DND-41 (cell line): ENCODE results near the gene R3HCC1L.

Source experiments
- ATAC-seq: fragments of 200-7000 bp; cut with Tn5 transposase; 3 replicates; pipeline ENCODE4 v1.9.1; 2021; ENCODE audit warnings: low read depth; ENCODE audit not compliant: insufficient read depth
- DNase-seq: peaks from one replicate; pipeline ENCODE4 v3.0.0-alpha.2; 2020
- H2AFZ ChIP-seq: 2 replicates; pipeline ENCODE4 v1.6.0; 2012; ENCODE audit warnings: low read depth, low read length
- H3K27ac ChIP-seq: 2 replicates; pipeline ENCODE4 v1.5.1; 2012; ENCODE audit warnings: low read length, inconsistent platforms
- H3K27me3 ChIP-seq: fragments of 200-600 bp; sonication (generic); 2 replicates; pipeline ENCODE4 v1.6.0; 2012; ENCODE audit warnings: low read length, mild to moderate bottlenecking, inconsistent platforms; ENCODE audit not compliant: insufficient read depth, poor library complexity
- H3K36me3 ChIP-seq: 2 replicates; pipeline ENCODE4 v1.5.1; 2012; ENCODE audit warnings: low read length, inconsistent platforms; ENCODE audit not compliant: insufficient read depth
- H3K4me1 ChIP-seq: 2 replicates; pipeline ENCODE4 v1.5.1; 2012; ENCODE audit warnings: mild to moderate bottlenecking, low read length; ENCODE audit not compliant: insufficient read depth
- H3K4me2 ChIP-seq: 2 replicates; pipeline ENCODE4 v1.6.0; 2012; ENCODE audit warnings: mild to moderate bottlenecking, moderate library complexity, low read length, inconsistent platforms; ENCODE audit not compliant: insufficient read depth
- H3K4me3 ChIP-seq, 2 experiments: fragments of 200-600 bp in 1 of 2; shearing (Covaris generic) in 1 of 2; 2 replicates each; pipeline ENCODE4 v1.5.1; 2012 to 2016; ENCODE audit warnings: inconsistent platforms in 2 of 2, low read length in 2 of 2, mild to moderate bottlenecking in 2 of 2, low read depth in 1 of 2, moderate library complexity in 1 of 2
- H3K79me2 ChIP-seq: 2 replicates; pipeline ENCODE4 v1.6.0; 2012; ENCODE audit warnings: low read length, inconsistent platforms; ENCODE audit not compliant: insufficient read depth
- H3K9ac ChIP-seq: 2 replicates; pipeline ENCODE4 v1.6.0; 2012; ENCODE audit warnings: low read depth, mild to moderate bottlenecking, inconsistent platforms, low read length, moderate library complexity
- H3K9me3 ChIP-seq: 2 replicates; pipeline ENCODE4 v1.5.1; 2012; ENCODE audit warnings: low read length, moderate library complexity, mild to moderate bottlenecking, inconsistent platforms; ENCODE audit not compliant: insufficient read depth, severe bottlenecking
- H4K20me1 ChIP-seq: 2 replicates; pipeline ENCODE4 v1.6.0; 2012; ENCODE audit warnings: low read length; ENCODE audit not compliant: insufficient read depth
- CTCF ChIP-seq: IDR thresholded peaks from 2 replicates; pipeline ENCODE4 v1.5.1; 2012; ENCODE audit warnings: borderline replicate concordance, low read length, moderate library complexity, mild to moderate bottlenecking; ENCODE audit not compliant: poor library complexity, severe bottlenecking; ENCODE audit errors: extremely low read depth
- EZH2 ChIP-seq: IDR thresholded peaks from 3 replicates; pipeline ENCODE4 v1.6.1; 2012; ENCODE audit warnings: borderline replicate concordance, low read depth, mild to moderate bottlenecking, moderate library complexity, low read length, inconsistent platforms; ENCODE audit not compliant: severe bottlenecking

Gene R3HCC1L

GRCh38 chr10:98168147-98168546 lies 33.7 kb downstream of the R3HCC1L start:
- no peak overlapping the region for H3K27ac ChIP-seq
- peaks cover 16% of the 10 kb centered on the region; the same call in 1 of the 2 replicates for H3K79me2 ChIP-seq

GRCh38 chr10:98168766-98169165 lies 34.3 kb downstream of the R3HCC1L start:
- Histone ChIP-seq H2AFZ (no peak overlapping the region), H4K20me1 (peaks cover 13% of the 10 kb centered on the region; the same call in 1 of the 2 replicates), H3K4me3 (no peak overlapping the region), H3K27me3 (no peaks in the 10 kb centered on the region), H3K36me3 (peaks cover 60% of the 10 kb centered on the region), H3K4me2 (no peak overlapping the region), H3K79me2 (peaks cover 22% of the 10 kb centered on the region), H3K27ac (no peak overlapping the region), H3K4me1 (no peaks in the 10 kb centered on the region), H3K9me3 (no peaks in the 10 kb centered on the region), H3K9ac (no peak overlapping the region)
- DNase-seq (no peak), ATAC-seq (no peak)
- no peak for TF ChIP-seq EZH2
- TF ChIP-seq CTCF = no peak

More at GRCh38 chr10:98168147-98168546, 33.7 kb downstream of the R3HCC1L start:
- H3K36me3 ChIP-seq = peaks cover 59% of the 10 kb centered on the region
- no peaks in the 10 kb centered on the region for H3K4me1 ChIP-seq
- no peak for TF ChIP-seq CTCF
- TF ChIP-seq EZH2 = no peak
- no peak for ATAC-seq
- H3K4me3 ChIP-seq = no peak overlapping the region
- H4K20me1 ChIP-seq = peaks cover 13% of the 10 kb centered on the region; the same call in 1 of the 2 replicates
- H3K9me3 ChIP-seq = no peaks in the 10 kb centered on the region
- H2AFZ ChIP-seq = no peak overlapping the region
- no peak for DNase-seq
- H3K4me2 ChIP-seq = no peak overlapping the region
- no peak overlapping the region for H3K9ac ChIP-seq
- H3K27me3 ChIP-seq = no peaks in the 10 kb centered on the region

- TF ChIP-seq CTCF (no peak), EZH2 (no peak)
- Histone ChIP-seq H2AFZ (no peak overlapping the region), H3K9me3 (no peaks in the 10 kb centered on the region), H3K27ac (no peak overlapping the region), H4K20me1 (peaks cover 13% of the 10 kb centered on the region; the same call in 1 of the 2 replicates), H3K79me2 (peaks cover 23% of the 10 kb centered on the region), H3K36me3 (peaks cover 55% of the 10 kb centered on the region), H3K4me2 (no peak overlapping the region), H3K27me3 (no peaks in the 10 kb centered on the region), H3K4me3 (no peak overlapping the region), H3K9ac (no peak overlapping the region), H3K4me1 (no peaks in the 10 kb centered on the region)
- ATAC-seq (no peak), DNase-seq (no peak)
Observed at GRCh38 chr10:98169379-98169778, 34.9 kb downstream of the R3HCC1L start.
